IPS DF 19.7 (cell line): Measurements from ENCODE around the gene XRN1.
"Not testable (repeated sequence)": the region's sequence is repeated elsewhere in the genome, so short reads cannot be mapped to it uniquely, and the experiment has no call there.

ENCODE experiments used
- DNase-seq: peaks from one replicate; pipeline ENCODE4 v3.0.0-alpha.2; 2013; ENCODE audit warnings: low read depth, low spot score

The XRN1 gene

GRCh38 chr3:142434503-142434902 lies 13.3 kb downstream of the XRN1 start:
- DNase-seq: no peak

DNA sequence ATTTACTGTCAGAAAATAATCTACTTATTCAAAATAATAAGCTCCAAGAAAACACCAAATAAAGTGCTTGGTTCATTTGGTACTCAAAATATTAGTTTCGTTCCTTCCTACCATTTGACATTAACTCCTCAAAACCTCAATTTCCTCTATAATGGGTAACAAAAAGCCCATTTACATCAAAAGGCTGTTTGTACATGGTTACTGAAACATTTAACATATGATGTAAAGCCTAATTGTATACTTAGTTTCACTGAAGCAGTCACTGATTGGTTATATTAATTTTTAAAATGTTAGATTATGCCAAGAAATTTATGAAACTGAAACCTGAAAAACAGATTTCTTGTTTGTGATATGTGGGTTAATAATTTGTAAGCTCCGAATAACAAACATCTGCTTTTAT lies 14.7 kb downstream of the XRN1 start:
- no peak for DNase-seq

- no peak for DNase-seq
Observed at GRCh38 chr3:142429582-142429981, 18.3 kb downstream of the XRN1 start.

DNA sequence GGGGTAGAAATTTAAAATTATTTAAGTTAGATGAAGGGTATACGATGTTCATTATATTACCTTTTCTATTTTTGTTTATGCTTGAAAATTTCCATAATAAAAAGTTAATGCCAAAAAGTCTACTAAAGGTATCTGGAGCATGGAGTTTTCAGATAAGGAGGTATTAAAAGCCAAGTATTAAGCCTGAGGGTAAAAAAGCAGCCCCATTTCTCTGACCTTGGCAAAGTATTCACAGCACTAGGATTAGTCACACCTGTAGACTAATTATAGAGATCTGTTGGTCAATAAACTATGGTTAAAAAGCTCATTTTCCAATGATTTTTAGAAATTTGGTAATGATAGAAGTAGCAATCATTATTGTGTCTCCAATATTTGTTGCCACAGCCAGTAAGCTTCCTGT lies 23.1 kb downstream of the XRN1 start:
- DNase-seq: no peak

GRCh38 chr3:142418926-142419592 lies 28.8 kb downstream of the XRN1 start:
- no peak for DNase-seq

GRCh38 chr3:142417302-142417701 lies 30.5 kb downstream of the XRN1 start:
- no peak for DNase-seq

DNA sequence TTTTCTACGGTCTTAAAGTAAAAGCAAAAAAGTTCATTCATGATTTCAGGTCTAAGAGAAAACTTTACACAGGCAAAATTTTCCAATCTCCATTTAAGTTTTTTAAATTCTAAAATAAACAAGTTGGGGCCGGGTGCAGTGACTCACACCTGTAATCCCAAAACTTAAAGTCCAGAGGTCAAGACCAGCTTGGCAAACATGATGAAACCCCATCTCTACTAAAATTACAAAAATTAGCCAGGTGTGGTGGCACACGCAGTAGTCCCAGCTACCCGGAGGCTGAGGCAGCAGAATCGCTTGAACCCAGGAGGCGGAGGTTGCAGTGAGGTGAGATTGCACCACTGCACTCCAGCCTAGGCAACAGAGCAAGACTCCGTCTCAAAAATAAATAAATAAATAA lies 47.3 kb downstream of the XRN1 start:
- not testable (repeated sequence) for DNase-seq

DNA sequence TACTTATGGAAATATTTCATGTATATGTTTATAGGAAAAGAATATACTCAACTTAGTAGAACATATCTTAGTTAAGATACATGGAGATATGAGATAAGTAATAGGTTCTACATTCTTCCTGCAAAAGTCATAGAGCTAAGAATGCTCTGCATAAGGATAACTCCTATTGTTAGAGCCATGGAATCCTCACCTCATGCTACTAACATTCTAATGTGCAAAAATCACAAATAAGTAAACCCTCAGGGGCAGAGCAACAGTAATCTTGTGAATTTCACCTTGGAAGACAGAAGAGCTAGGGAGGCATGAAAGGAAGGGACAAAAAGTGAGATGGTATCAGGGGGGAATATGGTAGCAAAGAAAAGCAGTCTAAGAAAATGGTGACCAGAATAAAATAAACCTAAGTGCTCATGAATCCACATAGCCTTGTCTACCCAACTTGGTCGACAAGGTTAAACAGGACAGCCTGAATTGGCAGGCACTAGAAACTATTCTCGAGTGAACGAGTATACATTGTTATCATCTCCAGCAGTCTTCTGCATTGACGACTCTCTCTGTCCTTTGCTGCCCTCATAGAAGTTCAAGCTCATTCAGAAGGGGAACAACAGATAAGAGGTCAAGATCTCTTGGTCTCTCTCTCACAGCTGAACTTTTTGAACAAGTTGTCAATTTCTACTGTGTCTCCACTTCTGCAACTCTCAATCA lies 52.8 kb downstream of the XRN1 start:
- no peak for DNase-seq

- DNase-seq: no peak
Observed at GRCh38 chr3:142385078-142385477, 62.8 kb downstream of the XRN1 start.

DNA sequence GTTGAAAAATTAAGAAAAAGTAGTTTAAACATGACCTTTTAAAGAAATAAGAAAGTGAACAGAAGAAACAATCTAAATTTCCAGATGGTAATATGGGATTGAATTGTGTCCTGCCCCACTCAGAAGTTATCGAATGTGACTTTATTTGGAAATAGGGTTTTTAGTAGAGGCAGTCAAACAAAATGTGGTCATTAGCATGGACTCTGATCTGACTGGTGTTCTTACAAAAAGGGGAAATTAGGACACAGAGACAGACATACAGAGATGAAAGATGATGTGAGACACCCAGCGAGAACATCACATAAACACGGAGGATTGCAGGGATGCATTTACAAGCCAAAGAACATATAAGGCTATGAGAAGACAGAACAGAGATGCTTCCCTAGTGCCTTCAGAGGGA lies 73.2 kb downstream of the XRN1 start:
- no peak for DNase-seq

GRCh38 chr3:142369576-142369975 lies 78.3 kb downstream of the XRN1 start:
- not testable (repeated sequence) for DNase-seq

DNA sequence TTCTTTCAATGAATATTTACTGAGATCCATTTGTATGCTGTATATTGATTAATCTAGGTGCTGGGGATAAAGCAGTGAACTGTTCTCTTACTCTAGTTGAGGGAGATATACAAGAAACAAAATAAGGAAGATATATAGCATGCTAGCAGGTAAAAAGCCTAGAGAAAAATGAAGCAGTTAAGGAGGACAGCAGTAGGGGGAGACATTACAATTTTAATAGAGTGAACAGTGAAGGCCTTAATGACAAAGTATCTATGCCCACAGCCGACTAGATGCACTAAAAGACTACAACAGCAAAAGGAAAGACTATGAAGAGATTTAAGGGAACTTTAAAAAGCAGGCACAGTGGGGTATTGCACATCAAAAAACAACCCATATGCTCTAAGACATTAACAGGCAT lies 81.4 kb downstream of the XRN1 start:
- no peak for DNase-seq

GRCh38 chr3:142363936-142364467 lies 83.8 kb downstream of the XRN1 start:
- no peak for DNase-seq

DNA sequence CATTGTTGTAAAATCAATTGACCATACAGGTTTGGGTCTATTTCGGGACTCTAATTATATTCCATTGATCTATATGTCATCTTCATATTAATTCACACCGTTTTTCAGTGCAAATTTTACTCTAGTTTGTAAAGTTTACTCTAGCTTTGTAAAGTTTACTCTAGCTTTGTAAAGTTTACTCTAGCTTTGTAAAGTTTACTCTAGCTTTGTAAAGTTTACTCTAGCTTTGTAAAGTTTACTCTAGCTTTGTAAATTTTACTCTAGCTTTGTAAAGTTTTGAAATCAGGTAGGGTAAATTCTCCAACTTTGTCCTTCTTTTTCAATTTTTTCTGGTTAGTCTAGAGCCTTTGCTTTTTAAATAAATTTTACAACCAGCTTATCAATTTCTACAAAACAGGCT lies 84.4 kb downstream of the XRN1 start:
- DNase-seq: not testable (repeated sequence)

- DNase-seq: no peak
Observed at GRCh38 chr3:142359367-142359766, 88.5 kb downstream of the XRN1 start.

DNA sequence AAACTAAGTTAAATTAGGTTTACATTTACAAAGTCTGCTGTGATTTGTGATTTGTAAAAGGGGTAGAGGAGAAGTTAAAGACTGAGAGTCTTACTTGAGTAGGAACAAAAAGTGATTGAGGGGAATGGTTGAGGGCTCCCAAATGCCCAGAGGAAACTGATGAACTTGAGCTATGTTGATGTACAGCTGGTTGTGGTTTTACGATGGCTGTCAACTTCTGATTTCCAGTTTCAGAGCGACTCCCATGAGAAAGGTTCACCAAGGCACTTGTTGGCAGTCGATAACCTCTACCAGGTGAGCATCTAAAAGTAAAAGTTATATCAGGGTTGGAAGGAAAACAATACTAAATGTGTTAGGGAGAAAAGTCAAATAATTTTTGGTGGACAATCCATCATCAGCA lies 91.0 kb downstream of the XRN1 start:
- no peak for DNase-seq

GRCh38 chr3:142355692-142356091 lies 92.1 kb downstream of the XRN1 start:
- no peak for DNase-seq

GRCh38 chr3:142354076-142354475 lies 93.8 kb downstream of the XRN1 start:
- no peak for DNase-seq

- no peak for DNase-seq
Observed at GRCh38 chr3:142353571-142353970, 94.3 kb downstream of the XRN1 start.

DNA sequence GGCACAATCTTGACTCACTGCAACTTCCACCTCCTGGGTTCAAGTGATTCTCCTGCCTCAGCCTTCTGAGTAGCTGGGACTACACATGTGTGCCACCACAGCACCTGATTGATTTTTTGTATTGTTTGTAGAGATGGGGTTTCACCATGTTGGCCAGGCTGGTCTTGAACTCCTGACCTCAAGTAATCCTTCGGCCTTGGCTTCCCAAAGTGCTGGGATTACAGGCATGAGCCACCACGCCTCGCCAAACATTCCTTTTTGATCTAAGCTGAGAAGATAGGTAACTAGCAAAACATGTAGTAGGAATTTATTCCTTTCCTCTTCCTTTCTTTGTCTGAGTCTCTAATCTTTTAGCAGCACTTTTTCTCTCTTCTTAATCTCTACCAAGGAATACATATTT lies 95.1 kb downstream of the XRN1 start:
- DNase-seq: not testable (repeated sequence)

- DNase-seq: no peak
Observed at GRCh38 chr3:142348460-142348859, 99.4 kb downstream of the XRN1 start.

GRCh38 chr3:142337994-142338393 lies 109.8 kb downstream of the XRN1 start:
- DNase-seq: no peak

GRCh38 chr3:142332390-142332789 lies 115.4 kb downstream of the XRN1 start:
- no peak for DNase-seq
